Activated CD8-positive, alpha-beta memory T cell treated with anti-CD3 and anti-CD28 coated beads, Interleukin-2, amount 50 U/mL, for 4 hours (primary cell): ENCODE measurements around the gene CCNI2.

Source experiments
- DNase-seq: peaks from one replicate; pipeline ENCODE4 v3.0.0-alpha.2; 2020

The CCNI2 gene

DNA sequence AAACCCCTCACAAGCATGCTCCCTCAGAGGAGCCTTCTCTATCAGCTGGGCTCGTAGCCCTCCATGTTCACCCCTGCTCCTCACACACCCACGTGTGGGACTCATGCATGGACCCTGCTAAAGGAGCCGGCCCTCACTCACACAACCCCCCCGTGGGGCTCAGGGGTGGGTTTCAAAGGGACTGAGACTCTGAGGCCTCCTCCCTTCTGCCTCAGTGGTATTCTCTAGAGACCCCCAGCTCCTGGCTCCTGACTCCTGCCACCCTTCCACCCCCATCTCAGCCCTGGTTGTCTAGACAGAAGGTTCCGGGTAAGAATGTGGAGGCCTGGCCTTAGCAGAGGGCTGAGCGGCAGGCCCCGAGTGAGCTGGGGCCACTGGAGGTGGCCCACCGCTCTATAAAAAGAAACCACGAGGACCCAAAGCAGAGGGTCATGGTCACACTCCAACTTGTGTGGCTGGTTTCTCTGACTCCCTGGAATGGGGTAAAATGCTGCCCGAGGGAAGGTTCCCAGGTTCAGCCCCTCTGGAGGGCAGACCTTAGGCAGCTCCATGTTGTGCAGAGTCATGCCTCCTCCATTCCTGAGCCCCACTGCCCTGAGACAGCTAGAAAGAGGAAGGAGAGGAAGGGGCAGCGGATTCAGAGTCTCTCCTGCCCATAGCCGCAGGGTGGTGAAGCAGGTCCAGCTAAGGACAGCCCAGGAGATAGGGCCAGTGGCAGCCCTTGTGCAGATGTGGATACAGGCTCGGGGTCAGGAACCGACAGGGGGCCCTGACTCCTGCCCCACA is 19.0 kb downstream of the CCNI2 start:
- DNase-seq: no peak

DNA sequence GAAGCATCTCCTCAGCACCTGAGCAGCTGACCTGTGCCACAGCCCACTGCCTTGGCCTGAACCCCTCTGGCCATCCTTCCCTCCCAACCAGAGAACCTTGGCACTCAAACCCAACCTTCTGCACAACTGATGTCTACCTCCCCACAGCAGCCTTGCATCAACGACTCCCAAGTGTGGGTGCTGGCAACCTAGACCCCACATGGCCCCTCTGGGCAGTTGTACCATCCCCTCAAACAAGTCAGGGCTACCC is 19.5 kb downstream of the CCNI2 start:
- DNase-seq: no peak

DNA sequence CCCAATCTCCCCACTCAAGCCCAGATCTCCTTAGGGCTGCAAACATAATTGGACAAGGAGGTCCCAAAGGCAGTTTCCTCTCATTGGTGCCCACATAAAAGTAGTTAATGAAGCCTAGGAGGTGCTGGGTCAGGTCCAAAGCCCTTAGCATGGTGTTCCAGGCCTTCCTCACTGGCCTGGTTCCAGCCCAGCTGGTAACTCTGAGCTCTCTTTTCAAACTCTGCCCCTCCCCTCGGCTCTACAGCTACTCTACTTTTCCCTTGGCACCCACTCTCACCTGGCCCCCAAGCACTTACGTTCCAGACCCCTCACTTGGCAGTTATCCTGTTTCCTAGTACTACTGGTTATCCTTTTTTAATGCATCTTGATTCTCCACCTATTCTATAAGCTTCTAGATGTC is 19.9 kb downstream of the CCNI2 start:
- no peak for DNase-seq

DNA sequence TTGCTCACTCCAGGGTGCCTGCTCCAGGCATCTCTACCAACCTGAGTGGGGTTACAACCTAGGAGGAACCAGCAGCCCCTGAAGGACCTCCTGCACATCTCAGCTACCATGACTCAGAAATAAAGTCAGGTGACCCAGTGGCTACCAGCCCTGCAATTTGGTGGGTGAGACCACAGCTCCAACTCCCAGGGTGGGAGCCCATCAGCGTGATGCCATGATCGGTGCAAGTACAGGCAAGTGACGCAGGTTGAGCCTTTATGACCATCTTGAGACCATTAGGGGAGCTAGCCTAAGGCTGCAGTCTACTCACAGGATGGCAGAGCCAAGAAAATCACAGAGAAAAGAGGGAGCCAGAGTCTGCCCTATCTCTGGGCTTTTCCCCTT is 21.3 kb downstream of the CCNI2 start:
- no peak for DNase-seq

DNA sequence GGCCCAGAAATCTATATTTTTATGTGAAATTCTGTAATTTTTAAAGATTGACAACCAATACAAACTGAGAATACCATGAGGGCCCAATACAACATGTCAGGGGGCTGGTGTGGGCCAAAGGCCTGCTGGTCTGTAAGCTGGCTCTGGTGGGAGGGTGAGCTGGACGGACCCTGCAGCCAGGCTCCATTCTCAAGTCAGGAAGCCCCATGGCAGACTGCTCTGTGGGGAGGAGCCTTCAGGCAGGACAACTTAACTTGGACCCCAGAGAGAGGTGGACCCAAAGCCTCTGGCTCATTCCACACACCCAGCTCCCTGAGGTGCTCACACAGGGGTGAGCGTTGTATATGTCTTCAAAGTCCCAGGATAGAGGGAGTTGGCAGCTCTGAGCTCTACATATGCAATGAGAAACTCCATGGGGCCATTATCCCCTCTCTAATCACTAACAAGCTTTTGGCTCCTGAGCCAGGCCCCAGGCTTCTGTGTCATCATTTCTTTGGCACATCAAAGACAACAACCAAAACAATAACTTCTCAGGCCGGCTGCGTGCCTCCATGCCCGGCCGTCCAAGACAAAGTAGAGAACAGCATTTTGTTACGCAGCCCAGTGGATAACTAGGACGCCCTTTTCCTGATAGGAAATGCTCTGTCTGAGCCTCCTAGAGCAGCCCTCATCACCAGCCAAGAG is 23.4 kb downstream of the CCNI2 start:
- no peak for DNase-seq

DNA sequence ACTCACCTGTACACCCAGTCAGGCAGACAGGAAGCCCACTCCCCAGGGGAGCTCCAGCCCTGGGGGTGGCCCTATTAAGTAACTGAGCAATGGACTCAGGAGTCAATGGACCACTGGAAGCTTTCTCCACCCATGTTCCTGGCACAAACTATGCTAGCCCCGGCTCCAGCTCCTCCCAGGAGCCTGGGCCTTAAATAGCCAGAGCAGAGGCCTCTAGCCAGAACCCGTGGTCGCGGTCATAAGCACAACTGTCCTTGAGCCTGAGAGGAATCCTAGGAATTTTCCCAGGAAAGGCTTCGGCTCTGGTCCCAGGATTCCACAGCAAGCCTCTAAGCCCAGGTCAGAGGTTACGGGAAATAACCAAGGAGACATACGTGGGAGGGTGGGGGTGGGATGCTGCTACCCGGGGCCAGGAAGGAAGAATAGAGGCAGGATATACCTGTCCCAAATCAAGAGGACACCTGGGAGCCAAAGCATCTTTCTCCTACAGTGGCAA is 24.3 kb downstream of the CCNI2 start:
- DNase-seq: no peak

DNA sequence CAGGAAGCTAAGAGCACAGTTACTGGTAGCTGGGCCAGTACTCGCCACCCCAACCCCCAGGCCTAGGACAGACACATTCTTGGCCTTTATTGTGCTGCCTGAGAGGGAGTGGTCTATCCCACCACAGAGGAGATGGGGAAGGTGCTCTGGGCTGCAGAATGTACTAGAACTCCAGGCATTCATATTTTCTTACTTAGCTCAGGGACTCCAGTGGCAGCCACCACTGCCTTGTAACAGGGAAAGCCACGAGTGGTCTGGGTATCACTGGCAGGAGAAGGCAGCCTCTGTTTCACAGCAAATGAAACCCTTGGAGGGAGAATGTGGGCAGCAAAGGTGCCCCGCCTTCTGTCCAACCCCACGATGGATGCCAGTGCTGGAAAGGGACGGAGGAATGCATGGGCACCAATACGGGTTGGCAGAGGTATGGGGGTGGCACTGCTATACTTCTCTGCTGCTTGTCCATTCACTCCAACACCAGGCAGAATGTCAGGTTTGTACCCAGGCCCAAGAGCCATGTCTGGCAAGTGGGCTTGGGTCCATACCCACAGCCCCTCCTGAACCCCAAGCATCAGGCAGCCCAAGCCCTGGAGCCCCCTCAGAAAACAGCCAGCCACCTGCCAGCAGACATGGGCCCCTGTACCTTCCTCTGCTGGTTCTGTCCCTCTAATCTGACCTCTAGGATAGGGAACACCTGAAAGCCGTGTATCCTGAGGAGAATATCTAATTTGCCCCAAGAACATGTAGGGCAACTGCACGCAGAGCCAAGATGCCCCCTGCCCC is 25.3 kb downstream of the CCNI2 start:
- DNase-seq: no peak

DNA sequence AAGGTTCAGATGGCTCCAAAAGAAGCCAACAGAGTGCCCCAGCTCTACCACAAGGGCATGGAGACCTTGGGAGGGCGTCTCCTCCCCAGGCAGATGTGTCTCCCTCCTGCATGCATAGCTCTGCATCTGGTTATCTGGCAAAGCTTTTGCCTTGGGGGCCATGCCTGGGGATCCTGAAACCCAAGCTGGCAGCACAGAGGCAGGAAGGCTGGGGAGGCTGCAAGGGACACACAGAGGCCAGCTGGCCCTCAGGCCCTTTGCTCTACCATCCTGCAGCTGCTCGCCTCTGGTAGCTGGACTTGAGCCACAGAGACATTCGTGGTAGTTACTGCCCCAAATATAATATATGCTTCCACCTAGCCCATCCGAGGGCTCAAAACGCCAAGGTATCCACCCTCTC is 25.9 kb downstream of the CCNI2 start:
- DNase-seq: no peak

DNA sequence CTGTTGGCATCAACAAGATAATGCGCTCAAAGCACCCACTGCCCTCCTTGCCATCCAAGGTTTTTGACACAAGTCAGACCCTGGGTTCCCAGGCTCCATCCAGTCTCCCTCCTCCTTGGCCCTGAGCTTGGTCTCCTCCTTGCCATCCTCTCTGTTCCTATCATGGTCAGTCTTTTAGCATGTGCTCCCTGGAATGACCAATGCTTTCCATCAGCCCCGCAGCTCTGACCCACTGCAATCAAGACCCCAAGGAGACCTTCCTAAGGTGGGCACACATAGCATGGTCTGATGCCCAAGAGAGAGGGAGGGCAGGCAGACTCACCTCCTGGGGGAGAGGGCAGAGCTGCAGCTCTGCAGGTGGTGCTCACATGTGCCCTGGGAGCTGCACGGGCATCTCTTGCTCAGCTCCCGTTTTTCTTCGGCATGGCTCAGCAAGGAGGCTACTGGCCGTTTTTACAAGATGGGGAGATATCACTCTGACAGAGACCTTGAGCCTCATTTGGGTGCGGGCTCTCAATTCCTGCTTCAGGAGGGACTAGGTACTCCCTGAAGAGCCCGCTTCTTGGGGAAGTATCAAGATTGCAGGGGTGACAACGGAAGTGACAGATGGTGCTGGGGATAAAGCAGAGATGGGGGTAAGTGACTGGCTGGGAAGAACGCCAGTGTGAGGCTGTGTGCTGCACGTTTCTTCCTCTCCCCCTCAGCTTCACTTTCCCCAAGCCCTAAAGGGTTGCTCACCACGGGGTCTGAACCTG is 26.6 kb downstream of the CCNI2 start:
- DNase-seq: no peak

DNA sequence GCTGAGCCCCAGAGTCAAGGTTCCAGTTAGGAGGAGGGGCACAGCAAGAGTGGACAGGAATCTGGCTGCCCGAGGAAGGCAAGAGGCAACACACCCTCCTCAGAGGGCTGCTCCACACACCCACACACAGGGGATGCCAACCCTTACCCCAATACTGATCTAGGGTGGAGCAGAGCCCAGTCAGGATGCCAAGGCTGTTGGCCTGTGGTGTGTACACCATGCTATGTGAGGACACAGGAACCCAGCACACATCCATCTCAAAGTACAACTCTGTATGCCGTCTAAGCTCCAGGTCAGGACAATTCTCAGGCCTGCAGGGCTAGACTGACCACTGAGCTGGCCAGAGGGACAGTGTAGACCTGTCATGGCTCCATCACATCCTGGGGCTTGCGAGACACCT is 27.2 kb downstream of the CCNI2 start:
- no peak for DNase-seq

DNA sequence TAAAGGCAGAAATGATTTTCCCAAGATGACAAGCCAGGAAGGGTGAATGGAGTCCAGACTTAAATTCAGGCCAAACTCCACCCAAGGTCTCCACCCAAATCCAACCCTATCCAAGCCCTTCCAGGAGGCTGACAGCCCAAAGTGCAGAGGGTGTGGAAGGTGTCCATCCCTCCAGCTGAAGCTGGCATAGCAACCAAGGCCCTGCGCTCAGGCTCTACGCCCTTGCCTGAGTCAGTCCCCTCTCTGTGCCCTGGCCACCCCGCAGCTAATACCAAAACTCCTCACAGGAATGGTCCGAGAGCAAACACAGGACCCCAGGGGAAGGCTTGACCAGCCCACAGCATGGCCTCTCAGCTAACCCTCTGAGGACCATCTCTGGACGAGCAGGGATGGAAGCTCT is 27.7 kb downstream of the CCNI2 start:
- no peak for DNase-seq

DNA sequence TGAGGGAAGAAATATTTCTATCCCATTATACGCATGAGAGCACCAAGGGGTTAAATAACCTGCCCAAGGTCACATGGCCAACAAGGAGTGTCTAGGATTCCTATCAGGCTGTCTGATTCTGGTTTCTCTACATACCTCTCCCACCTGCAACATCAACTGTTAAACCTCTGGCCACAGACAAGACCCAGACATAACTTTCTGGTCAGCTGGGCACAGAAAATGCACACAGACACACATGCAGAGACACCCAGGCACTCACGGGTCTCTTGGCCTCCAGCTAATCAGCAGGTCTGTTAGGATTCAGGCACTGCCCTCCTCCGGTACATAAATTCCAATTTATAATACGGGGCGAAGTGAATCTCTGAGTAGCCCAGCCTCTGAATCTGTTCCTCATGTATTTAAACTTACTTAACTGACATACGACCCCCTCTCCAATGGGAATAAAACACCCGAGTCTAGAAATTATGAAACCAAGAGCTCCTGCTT is 28.3 kb downstream of the CCNI2 start:
- DNase-seq: no peak

DNA sequence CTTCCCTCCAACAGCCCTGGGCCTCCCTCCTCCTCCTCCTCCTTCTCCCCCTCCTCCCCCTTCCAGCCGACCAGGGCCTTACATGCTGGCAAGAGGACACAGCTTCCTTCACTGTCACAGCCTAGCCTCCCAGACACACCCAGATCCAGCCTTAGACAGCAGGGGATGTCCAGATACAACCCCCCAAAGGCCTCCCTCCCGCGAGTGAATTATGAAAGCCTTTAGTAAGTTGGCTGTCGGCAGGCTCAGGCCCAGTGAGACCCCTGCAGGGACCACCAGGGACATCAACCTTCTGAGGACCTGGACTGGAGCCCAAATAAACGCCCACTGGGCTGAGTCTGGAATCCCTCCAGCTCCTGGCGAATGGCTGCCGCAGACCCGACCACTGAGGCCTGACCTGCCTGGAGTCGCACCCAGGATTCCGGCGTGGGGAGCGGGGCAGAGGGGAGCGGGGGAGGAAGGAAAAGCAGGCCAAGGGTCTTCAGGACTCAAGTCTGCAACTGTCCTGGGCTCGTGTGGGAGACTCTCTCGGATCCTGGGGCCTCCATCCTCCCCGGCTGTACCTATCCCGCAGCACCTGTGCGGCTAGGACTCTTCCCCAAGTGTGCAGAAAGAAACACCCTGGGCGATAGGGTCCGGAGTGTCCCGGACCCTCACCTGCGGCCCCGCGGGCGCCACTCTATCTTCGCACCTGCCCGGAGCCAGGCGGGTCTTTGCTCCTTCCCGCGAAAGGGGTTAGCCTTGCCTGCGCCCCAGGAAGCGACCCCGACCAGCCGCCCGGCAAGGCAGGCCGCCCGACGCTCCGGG is 29.1 kb downstream of the CCNI2 start:
- DNase-seq: no peak

DNA sequence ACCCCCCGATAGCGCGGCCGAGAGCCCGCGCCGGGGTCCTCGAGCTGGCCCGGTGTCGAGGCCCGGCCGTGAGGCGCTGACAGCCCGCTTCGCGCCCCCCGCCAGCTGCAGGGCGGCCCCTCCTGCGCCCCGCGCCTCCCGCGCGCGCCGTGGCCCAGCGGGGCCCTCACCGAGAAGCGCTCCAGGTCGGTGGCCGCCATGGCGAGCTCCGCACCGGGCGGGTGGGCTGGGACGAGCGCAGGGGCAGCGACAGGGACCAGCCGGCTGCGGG is 29.6 kb downstream of the CCNI2 start:
- no peak for DNase-seq

DNA sequence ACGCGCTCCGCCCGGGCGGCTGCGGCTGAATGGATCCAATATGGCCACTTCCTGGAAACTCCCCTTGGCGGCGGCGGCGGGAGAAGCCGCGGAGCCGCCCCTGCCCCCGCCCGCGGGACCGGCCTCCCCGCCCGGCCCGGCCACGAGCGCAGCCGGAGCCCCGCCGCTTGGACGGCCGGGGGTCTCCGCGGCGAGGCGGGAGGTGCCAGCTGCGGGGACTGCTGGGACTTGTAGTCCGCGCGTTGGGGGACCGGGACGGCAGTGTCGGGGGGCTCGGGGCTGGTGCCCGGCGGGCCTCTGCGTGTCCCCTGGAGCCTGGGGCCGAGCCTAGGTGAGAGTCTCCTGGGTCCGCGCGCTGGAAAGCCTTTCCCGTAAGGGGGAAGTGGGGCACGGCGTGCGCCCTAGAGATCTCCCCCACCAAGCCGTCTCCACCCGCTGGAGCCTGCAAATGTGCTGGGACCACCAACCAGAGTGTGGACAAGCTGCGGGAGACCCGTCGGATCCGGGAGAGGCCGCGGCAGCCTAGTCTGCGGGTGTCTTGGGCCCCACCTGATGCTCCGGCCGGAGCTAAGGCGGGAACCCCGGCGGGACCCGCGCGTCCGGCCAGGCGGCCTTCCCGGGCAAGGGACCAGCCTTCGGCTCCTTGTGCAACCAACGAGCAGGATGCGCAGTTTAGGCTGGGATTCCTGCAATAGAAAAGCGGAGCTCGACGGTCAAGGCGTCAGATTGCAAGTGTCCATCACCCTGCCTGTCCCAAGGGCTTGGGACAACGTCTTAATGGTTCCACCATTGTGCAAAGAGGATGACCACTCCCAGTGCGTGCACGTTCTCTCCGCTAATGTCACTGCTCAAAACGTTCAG is 30.2 kb downstream of the CCNI2 start, which contains the start of gene SEPTIN8:
TSS of gene SEPTIN8 (minus strand) at position 31 of the 861 bp plus-strand sequence. CDS start 102 bp downstream, outside the sequence.
- DNase-seq: peak; percentile 35

DNA sequence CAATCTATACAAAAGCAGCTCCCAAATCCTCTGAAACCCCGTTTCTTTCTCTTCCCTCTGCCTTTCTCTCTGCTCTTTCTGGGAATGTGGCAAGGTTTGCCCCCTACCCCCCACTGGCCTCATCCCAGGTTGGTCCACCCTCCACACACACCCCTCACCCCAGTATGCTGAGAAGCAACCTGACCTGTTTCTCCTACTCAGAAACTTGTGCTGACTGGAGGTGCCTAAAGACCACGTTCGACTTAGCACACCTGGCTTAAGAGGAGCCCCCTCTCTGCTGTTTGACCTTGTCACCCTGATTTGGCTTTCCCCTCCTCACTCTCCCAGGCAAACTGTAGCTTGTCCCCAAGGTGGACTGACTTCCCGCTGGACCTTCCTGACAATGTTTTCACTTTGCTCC is 30.9 kb downstream of the CCNI2 start:
- DNase-seq: no peak

DNA sequence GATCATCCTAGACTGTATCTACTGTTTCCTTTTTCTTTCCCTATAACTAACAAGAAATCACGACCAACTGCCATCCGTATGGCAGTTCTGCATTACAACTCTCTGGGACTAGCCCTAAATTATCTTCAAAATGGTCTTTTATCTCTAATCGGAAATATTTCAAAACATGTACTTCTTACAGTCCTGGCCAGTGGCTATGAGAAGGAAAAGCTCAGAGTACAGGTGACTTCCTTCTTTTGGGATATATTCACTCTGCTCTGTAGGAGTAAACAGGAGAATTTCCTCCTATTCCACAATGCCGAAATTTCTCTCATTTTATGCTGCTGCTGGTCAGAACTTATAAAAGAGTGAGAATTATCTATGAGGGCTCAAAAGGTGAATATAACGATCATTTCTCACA is 31.6 kb downstream of the CCNI2 start:
- DNase-seq: no peak

DNA sequence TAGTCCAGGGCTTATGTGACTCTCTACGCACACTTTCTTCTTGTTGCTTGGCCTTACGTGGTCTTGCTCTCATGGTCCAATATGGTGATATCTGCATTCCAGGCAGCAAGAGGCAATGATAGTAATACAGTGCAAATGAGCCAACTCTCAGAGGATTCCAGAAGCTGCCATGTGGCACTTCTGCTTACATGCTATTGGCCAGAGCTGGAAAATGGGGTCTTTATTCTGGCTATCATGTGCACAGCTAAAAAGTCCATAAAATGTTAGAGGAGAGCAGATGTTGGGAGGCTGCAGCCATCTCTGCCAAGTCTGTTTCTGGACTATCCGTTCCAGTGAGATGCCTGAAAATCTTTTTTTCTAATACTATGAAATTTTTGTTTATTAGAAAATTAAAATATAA is 32.7 kb downstream of the CCNI2 start:
- DNase-seq: no peak

DNA sequence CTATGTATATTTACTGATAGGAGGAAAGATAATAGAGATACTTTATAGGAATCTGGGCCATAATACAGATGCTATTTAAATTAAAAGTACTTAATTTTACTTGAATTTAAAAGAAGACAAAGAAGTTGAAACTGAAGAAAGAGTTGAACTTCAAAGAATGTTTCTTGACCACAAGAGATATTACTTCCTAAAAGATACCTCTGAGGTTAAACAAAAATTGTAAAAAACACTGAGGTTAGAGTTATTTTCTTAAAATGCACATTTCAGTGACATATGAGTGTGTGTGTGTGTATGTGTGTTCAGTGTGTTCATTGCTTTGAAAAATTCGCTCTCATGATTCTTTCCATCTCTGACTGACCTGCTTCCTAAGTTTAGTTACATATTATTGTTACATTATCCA is 33.4 kb downstream of the CCNI2 start:
- no peak for DNase-seq

DNA sequence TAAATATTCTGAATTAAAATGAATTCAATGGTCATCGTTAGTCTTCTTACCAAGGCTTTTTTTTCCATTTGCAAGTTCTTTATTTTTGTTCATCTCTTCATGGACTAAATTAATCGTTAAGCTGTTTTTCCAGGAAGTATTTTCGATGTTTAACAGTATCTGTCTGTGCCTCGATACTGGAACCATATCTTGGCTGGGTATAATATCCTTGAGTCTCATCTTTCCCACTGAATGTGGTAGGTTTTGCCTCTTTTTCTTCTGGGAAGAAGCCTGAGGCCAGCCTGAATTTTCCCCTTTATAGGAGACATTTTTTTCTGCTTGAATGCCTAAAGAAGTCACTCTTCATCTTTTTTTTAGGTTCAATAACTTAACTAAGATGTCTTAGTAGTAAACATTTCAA is 33.8 kb downstream of the CCNI2 start:
- DNase-seq: no peak

DNA sequence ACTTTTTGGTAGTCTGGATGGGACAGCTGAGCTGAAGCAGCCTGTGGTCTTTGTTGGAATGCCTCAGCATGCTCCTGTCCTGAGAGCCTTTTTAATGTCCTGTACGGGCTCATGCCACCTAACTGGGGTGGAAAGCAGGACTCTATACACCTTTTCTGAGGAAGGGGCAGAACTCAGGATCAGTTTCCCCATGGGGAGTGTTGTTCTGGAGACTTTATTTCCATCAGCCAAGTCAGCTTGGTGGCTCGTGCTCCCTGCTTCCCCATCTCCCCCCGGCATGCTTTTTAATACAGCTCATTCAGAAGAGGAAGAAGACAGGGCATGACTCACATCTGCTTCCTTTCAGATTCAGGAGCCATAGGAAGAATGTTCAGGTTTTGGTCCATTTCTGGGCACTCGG is 34.9 kb downstream of the CCNI2 start:
- no peak for DNase-seq
